ENCODE data around the gene RHCG. TPM values are rescaled to one million over a fixed set of nuclear protein-coding genes. Genes with fewer than 3 reads are reported as not detected.

The RHCG gene
- total RNA-seq, 4 donors from 2014 or later: not detected

DNA sequence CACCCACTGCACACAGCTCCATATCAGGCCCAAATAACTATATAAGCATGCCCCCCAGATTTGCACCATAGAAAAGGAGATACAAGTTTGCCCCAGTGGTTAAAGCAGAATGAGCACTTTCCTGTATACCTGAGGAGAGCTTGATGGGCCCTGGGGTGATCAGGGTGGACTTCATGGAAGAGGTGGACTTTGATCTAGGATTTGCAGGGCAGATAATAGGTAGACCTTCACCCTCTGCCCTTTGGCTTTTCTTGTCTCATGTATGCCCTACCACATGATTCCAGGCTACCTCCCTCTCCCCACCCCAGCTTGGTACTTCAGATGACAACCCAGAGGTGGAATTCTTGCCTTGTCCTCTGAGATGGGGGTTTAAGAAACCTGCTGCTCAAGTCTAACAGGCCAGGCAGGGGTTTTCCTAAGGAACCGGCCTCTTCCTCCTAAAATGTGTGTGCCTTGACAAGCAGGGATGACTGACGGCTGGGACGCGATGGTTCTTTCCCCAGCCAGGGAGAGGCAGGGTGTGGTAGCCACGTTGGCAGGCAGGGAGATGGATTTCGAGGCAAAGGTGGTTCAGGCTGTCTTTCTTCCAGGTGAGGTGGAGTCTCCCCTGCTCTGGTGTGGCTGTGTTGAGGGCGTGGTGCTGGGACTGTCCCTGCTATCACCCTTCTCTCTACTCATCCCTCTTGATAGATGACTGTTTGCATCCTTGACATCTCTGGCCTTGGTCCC lies 6.6 kb upstream of the RHCG start:
- no peak overlapping the region for H3K4me3 ChIP-seq
- no peaks in the 10 kb centered on the region for H3K9me3 ChIP-seq
- DNase-seq (no peak), ATAC-seq (no peak)
- H3K27me3 ChIP-seq: peaks cover 0 to 9% (median 6%) of the 10 kb centered on the region in 3 donors
- TF ChIP-seq CTCF (IDR thresholded peaks at IDR 0.05 in 4 of 5, conservative IDR thresholded peaks at IDR 0.05 in 1 of 5) (no peak), POLR2A (IDR thresholded peaks at IDR 0.05) (no peak)
- in situ Hi-C loops (cut with MboI; ENCODE audit: low sequenced_read_pairs in 4 of 4): no loop called here
- H3K36me3 ChIP-seq: no peaks in the 10 kb centered on the region
- no peaks in the 10 kb centered on the region for H3K4me1 ChIP-seq
- intact Hi-C loops (cut with DNase I; ENCODE audit: low total_unique reads): no loop called here
- H3K27ac ChIP-seq: no peak overlapping the region

DNA sequence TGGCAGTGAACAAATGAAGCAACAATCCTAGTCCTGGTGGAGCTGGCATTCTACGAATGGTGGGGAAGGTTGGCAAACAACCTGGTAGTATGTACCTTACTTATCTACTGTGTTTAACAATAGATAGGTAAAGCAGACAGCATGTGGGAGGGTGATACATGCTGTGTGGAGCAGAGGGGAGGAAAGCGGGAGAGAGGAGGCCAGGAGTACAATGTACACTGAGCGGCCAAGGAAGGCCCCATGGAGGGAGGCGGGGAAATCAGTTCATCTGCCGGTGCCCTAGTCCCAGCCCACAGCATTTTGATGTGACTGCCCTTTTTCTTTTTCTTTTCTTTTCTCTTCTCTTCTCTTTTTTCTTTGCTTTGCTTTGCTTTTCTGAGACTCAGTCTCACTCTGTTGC lies 5.3 kb upstream of the RHCG start:
- ATAC-seq (no peak), DNase-seq (no peak)

GRCh38 chr15:89500397-89501270 lies 4.3 kb upstream of the RHCG start:
- Histone ChIP-seq H3K4me1 (no peaks in the 10 kb centered on the region), H3K27me3 (peaks cover 22 to 29% (median 25%) of the 10 kb centered on the region in 3 donors), H3K36me3 (no peaks in the 10 kb centered on the region), H3K4me3 (no peak overlapping the region), H3K27ac (no peak overlapping the region), H3K9me3 (no peaks in the 10 kb centered on the region)
- intact Hi-C loops (cut with DNase I; ENCODE audit: low total_unique reads) (no loop called here), in situ Hi-C loops (cut with MboI; ENCODE audit: low sequenced_read_pairs in 4 of 4) (no loop called here)
- ATAC-seq (no peak), DNase-seq (no peak)
- TF ChIP-seq POLR2A (IDR thresholded peaks at IDR 0.05) (no peak), CTCF (IDR thresholded peaks at IDR 0.05 in 4 of 5, conservative IDR thresholded peaks at IDR 0.05 in 1 of 5) (no peak)

More for the DNA sequence above, 5.3 kb upstream of the RHCG start:
- Histone ChIP-seq H3K4me1 (no peaks in the 10 kb centered on the region), H3K36me3 (no peaks in the 10 kb centered on the region), H3K9me3 (no peaks in the 10 kb centered on the region), H3K4me3 (no peak overlapping the region), H3K27ac (no peak overlapping the region), H3K27me3 (peaks cover 12 to 19% (median 15%) of the 10 kb centered on the region in 3 donors)
- TF ChIP-seq POLR2A (IDR thresholded peaks at IDR 0.05) (no peak), CTCF (IDR thresholded peaks at IDR 0.05 in 4 of 5, conservative IDR thresholded peaks at IDR 0.05 in 1 of 5) (no peak)
- in situ Hi-C loops (cut with MboI; ENCODE audit: low sequenced_read_pairs in 4 of 4): no loop called here
- intact Hi-C loops (cut with DNase I; ENCODE audit: low total_unique reads): no loop called here

GRCh38 chr15:89499156-89499555 lies 2.8 kb upstream of the RHCG start:
- Histone ChIP-seq H3K4me3 (no peak overlapping the region), H3K9me3 (no peaks in the 10 kb centered on the region), H3K27me3 (peaks cover 32 to 42% (median 39%) of the 10 kb centered on the region in 3 donors), H3K27ac (no peak overlapping the region), H3K4me1 (no peaks in the 10 kb centered on the region), H3K36me3 (no peaks in the 10 kb centered on the region)
- DNase-seq: no peak
- TF ChIP-seq CTCF (IDR thresholded peaks at IDR 0.05 in 4 of 5, conservative IDR thresholded peaks at IDR 0.05 in 1 of 5) (no peak), POLR2A (IDR thresholded peaks at IDR 0.05) (no peak)
- no peak for ATAC-seq
- in situ Hi-C loops (cut with MboI; ENCODE audit: low sequenced_read_pairs in 4 of 4) (no loop called here), intact Hi-C loops (cut with DNase I; ENCODE audit: low total_unique reads) (no loop called here)
